Measurements from ENCODE around the gene ANKS1A.

DNA sequence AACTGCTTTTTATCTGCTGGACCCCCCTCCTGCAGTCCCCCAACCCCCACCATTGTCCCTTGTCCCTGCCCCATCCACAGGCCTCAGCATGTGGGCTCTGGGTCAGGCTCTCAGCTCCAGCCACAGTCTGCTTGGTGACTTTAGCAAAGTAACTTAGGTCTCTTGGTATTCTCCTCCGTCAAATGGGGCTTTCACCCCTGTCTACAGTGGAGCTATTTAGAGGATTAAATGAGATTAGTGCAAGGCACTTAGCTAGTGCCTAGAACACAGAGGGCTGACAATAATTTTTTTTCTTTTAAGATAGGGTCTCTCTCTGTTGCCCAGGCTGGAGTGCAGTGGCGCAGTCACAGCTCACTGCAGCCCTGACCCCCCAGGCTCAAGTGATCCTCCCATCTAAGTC, 180.2 kb downstream of the ANKS1A start:
- TF ChIP-seq CTCF (IDR thresholded peaks at IDR 0.05) (no peak), POLR2AphosphoS5 (IDR thresholded peaks at IDR 0.05) (no peak), POLR2A (IDR thresholded peaks at IDR 0.05) (no peak)
